GM21515 (cell line): ENCODE measurements around the gene GRM5.
"Not testable (repeated sequence)": the region's sequence is repeated elsewhere in the genome, so short reads cannot be mapped to it uniquely, and the experiment has no call there.

Experiments
- ATAC-seq: cut with Tn5 transposase; IDR thresholded peaks from one replicate; pipeline ENCODE4 v1.9.1; 2021; ENCODE audit not compliant: unreplicated experiment

The GRM5 gene

DNA sequence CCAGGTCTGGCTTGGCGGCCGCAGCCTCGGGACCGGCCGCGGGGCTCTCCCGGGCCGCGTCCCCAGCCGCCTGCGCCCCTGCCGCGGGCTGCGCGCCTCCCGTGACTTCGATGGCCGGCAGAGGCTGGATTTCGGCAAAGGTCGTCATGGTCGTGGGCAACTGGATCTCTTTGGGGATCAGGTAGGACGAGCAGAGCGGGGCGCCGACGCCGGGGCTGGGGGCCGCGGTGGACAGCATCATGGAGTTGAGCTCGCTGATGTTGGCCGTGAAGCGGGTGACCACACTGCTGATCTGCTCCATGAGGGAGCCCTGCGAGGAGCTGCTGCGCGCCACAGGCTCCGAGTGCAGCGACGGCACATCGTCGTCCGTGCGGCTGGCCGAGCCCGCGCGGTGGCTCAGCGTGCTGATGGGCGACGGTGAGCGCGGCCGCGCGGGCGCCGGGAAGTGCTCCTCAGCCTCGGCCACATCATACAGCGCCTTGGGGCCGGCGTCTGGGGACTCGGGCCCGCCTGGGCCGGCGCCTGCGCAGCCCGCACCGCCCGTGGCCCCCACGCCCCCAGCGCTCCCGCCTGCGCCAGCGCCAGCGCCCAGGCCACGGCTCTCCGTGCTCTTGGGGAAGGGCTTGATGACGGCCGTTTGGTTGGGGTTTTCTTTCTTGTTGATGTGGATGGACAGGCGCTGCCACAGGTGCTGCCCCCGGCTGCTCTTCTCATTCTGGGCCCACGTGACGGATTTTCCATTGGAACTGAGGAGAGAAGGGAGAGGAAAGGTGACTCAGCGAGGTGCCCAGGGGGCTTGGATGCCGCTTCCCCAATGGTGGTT, 556.8 kb downstream of the GRM5 start:
- no peak for ATAC-seq

DNA sequence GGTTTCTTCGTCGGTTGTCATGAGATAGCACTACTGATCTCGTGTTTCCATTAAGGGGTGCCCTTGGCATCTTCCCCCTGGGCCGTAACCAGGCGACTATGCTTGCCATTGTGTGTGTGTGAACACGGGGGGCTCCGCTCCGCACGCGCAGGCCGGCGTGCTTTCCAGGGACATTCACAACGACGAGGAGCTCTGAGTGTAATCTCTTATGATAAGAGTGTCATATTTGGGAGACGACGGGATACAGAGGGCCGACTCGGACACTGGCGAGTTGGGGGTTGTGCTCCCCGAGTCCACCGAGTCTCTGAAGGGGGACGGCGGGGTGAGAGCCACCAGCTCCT, 557.4 kb downstream of the GRM5 start:
- ATAC-seq: no peak

DNA sequence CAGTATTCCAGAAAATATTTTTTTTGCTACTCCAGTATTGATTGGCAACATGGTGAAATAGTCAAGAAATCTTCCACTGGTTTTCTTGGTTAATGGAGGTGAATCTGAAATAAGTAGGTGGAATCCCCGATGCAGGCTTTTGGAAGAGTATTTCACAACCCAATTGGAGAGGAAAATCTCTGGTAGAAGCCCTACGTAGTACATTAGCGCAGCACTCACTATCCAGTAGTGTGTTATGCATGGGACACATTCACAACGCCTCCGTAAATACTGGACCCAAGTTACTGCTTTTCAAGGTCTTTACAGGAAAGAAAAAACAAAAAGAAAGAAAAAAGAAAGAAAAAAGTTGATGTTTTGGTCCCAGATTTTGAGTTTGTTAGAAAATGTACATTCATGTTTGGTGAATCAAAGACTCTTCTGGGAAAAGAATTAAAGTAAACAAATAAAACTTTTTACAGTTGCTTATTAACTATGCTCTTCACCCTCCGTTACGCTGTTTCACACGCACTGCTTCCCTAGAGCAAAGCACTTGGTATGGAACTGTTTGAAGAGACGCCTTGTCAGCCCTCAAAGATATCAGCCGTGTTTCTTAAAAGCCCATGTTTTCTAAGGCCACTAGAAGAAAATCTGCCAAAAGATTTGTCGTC, 557.9 kb downstream of the GRM5 start:
- no peak for ATAC-seq

DNA sequence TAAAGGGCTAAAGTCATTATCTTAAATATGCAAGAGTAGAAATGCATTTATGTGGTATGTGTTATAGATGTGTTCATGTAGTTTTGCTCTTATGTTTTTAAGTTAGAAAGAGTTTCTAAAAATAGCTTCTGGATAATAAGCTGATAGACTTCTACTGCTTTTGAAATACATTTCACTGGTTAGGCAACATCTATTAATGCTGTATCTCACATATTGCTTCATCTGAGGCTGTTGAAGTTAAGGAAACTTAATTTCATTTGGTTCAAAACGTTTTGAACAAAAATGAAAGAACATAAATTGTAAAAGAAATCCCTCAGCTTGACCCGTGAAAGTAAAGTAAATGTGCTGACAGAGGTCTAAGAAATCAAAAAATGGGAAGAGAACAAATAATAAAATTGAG, 564.2 kb downstream of the GRM5 start:
- no peak for ATAC-seq

DNA sequence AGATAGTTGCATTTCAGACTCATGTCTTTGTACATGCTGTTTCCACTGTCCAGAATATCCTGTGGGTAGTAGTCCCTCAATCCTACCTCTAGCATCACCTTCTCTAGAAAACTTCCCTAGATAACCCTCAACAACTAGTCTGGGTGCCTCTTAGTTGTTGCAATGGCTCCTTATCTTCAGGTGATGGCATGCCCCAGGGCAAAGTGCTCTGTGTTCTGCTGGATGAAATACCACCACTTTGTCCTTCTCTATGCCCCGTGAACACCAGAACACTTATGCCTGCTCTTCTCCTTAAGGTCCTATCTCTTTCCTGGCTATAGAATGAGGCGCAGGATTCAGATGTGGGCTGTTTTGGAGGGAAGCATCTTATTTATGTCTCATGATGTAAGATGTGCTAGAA, 569.9 kb downstream of the GRM5 start:
- ATAC-seq: no peak

DNA sequence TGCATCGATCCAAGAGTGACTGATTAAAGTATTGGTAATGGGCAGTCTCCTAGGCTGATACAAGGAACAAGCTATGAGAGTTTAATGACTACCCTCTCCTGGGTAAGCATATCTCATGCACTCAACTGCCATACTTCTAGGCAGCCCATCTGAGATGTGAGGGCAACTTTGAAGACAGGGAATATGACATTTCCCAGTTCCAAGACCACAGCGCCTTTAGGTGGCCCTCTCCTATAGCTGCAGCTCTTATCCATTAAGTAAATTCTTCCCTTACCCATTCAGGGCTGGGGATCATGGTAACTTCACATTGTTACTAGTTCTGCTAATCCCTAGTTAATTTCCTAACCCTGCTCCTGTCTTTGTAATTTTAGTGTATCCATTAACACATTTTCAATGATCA, 570.9 kb downstream of the GRM5 start:
- ATAC-seq: no peak

DNA sequence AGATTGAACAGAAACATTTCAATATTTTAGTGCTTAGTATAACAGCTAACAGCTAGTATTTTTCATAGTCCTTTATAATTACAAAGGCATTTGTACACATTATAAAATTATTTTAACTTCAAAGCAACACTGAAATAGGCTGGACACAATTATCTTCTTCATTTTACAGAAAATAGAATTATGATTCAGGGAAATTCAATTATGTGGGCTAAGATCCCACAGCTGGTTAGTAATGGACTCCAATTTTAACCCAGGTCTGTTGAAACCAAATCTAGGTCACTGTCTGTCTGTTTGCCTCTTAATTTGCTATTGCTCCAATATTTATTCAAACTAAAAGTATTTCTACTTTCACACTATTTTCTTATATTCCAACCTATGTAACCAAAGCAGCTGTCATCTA, 574.1 kb downstream of the GRM5 start:
- ATAC-seq: no peak

DNA sequence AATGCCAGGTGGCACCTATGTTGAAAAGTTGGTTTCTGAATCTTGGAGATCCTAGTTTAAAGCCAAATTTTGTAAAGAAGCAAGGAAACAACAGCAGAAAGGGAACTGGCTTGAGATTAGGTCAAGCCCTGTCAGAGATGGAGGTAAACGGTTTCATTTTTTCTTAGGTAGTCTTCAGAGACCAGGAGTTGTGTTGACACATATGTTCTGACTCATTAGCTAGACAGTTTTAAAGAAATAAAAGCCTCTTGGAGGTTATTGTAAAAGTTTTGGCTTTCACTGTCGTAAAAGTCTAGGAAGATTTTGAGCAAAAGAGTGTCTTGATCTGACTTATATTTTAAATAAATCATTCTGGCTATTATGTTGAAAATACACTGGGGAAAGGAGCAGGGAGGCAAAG, 576.8 kb downstream of the GRM5 start:
- no peak for ATAC-seq

DNA sequence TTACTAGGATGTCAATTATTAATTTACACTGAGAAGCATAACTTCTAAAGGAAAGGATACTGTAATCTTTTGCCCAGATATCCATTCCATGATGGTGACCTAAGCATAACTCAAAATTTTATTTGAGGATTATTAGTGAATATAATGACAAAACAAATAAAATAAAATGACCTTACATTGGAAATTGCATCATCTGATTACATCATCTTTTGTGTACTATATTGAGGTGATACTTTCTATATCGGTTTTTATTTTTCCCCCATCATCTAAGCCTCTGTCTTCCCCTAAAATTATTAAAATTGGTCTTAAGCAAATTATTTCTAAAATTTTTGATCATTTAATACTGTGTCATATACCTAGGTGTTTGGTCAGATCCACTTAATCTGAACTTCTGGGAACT, 578.1 kb downstream of the GRM5 start:
- ATAC-seq: no peak

DNA sequence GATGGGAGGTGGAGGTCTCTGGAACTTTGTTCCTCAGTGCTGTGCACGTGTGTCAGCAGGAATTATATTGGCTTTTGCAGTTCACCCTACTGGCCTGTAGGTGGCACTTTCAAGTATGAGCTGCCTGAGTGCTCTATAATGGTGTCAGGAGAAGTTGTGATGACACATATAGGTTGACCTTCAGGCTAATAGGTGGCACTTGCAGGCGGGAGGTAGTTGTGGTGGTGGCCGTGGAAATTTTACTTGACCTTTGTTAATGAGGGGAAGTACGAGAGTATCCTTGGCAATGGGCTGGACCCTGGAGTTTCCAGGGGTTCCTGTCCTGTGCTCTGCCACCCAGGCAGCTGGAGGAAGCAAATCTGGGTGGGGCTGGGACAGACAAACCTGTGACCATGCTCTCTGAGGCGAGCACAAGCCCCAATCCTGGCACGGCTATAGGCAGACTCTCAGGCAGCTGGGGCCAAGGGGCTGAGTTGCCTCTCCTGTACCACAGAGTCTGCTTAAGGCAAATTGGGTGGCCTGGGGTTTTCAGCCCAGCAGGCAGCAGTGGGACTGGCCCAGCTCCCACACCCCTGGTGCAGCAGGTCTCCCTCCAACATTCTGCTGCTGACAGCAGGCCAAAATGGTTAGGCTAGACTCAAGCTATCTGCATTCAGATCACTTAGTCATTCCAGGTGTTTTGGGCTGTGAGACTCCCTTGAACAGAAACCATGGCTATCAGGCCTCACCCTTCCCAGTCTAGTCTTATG, 580.7 kb downstream of the GRM5 start:
- peak; percentile 94 for ATAC-seq

DNA sequence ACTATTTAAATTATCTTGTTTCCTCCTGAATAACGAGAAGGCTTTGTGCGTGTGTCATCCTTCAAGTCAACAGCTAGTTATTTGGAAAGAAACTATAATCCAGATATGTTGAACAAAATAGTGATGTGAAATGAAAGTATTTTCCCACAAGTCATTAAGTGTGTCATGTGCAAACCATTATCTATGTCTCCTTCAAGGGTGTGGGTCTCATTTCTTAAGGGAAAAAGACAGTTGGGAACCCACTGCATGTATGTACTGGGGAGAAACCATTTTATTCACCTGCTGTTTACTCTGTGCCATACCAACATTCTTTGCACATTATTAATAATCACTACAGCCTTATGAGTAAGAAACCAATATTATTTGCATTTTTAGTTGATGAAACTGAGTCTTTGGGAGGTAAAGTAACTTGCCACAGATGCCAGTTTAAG, 582.9 kb downstream of the GRM5 start:
- no peak for ATAC-seq

DNA sequence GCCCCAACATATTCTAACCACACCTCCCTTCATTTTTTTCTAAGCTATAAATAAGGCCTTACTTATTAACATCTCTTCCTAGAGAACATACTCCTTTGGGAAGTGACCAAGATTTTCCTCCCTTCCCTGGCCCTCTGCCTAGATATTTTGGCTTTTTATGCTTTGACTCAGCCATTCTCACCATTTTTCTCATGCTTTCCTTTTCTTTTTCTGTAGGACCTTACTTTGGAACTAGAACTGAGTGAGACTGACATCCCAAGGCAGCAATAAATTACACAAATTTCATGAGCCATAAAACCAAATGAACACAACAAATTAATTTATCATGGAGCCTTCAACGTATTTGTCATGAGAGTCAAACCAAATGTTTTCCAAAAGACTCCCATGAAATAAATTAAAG, 585.6 kb downstream of the GRM5 start:
- ATAC-seq: no peak

DNA sequence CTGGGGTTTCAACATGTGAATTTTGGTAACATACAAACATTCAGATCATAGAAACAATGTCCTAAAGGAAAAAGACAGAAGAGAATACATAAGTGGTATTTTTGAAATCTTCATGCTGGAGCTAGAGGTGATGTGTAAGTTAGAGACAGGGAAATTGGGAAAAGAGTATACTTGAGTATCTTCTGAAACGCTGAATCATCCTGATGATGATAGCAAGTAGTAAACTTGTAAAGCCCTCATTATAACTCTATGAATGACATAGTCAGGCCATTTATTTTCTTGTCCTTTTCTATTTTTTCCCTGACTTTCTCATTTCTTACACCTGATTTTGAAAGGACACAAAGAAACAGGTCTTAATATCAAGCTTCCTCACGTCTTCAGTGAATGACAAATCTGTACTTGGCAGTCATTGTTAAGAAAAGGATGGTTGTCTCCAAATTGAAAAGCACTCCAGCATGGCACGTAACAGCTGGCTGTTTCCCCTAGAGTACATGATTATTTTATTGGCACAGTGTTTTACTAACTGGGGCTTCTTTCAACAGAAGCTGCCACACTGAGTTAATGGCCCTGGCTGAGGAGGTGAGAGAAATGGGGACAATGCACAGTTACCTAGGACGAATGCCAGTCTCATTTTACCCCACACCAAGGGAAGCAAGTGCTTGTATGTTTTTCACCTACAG, 587.5 kb downstream of the GRM5 start:
- ATAC-seq: no peak

DNA sequence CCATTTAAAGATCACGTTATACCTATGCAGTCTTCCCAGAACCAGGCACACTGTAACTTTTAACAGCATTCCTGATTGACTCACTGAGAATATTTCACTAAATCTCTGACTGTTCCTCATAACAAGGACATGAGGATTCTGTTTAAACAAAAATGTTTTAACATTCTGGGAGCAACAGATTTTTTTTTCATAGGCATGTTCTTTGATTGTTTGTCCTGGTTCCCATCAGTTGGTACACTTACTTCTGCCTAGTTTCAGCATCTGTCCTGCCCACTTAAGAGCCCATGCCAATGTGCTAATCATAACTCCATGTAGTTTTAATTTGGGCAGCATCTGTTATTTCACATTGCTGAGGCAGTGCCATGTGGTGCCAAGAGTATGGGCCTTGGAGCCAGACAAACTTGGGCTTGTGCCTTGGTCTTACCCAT, 589.8 kb downstream of the GRM5 start:
- no peak for ATAC-seq

DNA sequence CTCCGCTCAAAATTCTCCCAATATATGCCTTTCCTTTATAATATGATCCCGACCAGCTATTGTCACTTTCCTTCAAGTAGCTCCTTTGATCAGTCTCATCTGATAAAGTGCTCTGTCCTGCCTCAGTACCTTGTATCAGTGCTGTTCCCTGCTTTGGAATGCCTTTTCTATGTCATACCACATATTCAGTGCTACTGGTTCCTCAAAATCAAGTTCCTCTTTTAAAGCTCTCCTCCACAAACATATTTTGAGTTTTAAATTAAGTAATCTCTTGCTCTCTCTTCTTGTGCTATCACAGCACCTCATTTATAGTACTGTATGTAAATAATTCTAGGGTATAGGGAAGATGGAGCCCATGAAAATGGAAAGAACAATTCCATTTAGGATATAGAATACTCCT, 591.1 kb downstream of the GRM5 start:
- no peak for ATAC-seq

DNA sequence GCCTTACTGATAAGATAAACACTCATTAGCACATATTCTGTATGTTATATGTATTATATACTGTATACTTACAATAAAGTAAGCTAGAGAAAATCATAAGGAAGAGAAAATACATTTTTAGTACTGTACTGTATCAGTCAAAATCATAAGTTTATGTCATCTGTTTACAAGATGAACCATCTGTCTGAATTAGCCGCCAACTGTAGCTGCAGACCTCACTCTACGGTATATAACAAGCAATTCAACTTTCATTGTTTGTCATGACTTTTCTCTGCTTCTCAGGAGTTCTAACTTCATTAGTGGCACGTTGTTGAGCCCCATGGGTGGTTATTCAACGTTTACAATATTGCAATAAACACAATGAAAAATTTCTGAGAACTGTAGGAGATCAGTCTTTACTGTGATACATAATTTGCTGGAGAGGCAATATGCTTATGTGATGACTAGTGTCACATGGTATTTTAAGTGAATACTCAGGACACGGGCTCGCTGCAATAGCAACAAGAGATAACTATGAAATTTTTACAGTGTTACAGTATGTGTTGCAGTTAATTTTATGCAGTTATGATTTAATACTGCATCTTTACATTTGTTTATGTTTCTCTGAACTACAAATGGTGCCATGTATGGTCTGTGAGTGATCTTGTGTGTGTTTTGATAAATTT, 596.1 kb downstream of the GRM5 start:
- no peak for ATAC-seq

DNA sequence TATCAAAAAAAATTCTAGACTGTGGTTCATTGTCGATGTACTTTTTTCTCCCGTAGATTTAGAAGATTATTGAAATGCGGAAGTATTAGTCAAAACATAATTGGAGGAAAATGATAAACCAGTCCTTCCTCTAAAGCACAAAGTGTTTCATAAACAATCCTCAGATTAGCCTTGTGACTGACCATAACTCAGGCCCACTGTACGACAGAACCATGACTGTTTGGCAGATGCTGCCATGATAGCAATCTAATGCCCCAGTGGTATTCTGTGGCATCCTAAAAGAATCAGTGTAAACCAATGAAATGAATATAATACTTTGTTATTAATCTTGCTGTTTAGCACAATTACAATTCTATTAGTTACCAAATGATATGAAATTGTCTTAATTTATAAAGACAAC, 601.3 kb downstream of the GRM5 start:
- no peak for ATAC-seq

DNA sequence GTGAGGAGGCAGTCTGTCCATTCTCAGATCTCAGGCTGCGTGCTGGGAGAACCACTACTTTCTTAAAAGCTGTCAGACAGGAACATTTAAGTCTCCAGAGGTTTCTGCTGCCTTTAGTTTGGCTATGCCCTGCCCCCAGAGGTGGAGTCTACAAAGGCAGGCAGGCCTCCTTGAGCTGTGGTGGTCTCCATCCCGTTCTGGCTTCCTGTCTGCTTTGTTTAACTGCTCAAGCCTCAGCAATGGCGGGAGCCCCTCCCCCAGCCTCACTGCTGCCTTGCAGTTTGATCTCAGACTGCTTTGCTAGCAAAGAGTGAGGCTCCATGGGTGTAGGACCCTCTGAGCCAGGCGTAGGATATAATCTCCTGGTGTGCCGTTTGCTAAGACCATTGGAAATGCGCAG, 602.5 kb downstream of the GRM5 start:
- not testable (repeated sequence) for ATAC-seq

DNA sequence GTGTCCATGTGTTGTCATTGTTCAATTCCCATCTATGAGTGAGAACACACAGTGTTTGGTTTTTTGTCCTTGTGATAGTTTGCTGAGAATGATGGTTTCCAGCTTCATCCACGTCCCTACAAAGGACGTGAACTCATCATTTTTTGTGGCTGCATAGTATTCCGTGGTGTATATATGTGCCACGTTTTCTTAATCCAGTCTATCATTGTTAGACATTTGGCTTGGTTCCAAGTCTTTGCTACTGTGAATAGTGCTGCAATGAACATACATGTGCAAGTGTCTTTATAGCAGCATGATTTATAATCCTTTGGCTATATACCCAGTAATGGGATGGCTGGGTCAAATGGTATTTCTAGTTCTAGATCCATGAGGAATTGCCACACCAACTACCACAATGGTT, 607.7 kb downstream of the GRM5 start:
- not testable (repeated sequence) for ATAC-seq

DNA sequence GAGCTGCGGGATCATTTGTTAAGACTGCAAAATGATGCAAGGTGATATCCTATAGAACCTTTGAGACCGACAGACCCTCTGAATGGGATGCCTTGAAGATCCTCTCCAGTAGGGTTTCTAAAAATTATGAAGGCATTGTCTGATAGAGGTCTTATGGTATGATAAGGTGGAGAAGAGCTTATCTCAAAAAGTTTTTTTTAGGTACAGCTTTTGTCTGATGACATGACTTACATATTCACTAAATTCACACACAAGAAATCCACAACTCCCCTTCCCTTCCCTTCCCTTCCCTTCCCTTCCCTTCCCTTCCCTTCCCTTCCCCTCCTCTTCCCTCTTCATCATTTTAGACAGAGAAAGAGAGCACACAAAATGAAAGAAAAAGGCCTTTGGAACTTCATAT, 609.8 kb downstream of the GRM5 start:
- no peak for ATAC-seq

DNA sequence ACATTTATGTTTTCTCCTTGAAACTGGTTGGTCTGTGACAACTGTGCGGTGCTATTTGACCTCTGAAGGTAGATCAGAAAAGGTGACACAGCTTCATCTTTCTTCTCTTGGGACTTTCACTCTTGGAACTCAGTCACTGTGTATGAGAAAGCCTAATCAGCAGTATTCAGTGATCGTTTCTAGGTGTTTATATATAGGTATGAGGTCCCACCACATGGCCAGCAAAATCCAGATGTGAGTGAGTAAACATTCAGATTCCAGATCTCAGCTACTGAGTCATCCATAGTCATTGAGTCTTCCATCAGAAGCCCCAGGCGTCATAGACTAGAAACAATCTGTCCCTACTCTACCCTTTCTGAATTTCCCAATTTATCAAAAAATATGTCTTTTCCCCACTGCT, 610.9 kb downstream of the GRM5 start:
- no peak for ATAC-seq
